Osteoblast (primary cell): ENCODE results near the gene OR51E1. TPM values are rescaled to one million over a fixed set of nuclear protein-coding genes. Genes with fewer than 3 reads are reported as not detected.
A peak's percentile ranks its signal among the peaks of the same experiment; 100 is the strongest.

Source experiments
- DNase-seq: peaks from one replicate; pipeline ENCODE4 v3.0.0; 2011; ENCODE audit warnings: low spot score, mixed read lengths; ENCODE audit not compliant: insufficient read length; ENCODE audit errors: missing footprints
- H2AFZ ChIP-seq: 2 replicates; pipeline ENCODE4 v1.6.0; 2011; ENCODE audit warnings: mild to moderate bottlenecking, low read length
- H3K27ac ChIP-seq: 2 replicates; pipeline ENCODE4 v1.5.1; 2011; ENCODE audit warnings: mild to moderate bottlenecking, low read depth, low read length, moderate library complexity
- H3K27me3 ChIP-seq: 2 replicates; pipeline ENCODE4 v1.6.0; 2012; ENCODE audit warnings: mild to moderate bottlenecking, control low read depth, inconsistent platforms, low read length, moderate library complexity; ENCODE audit not compliant: insufficient read depth
- H3K36me3 ChIP-seq: 2 replicates; pipeline ENCODE4 v1.5.1; 2011; ENCODE audit warnings: mild to moderate bottlenecking, low read length, control low read depth, moderate library complexity; ENCODE audit not compliant: insufficient read depth
- H3K4me1 ChIP-seq: 2 replicates; pipeline ENCODE4 v1.5.1; 2011; ENCODE audit warnings: mild to moderate bottlenecking, low read length, control low read depth, moderate library complexity; ENCODE audit not compliant: insufficient read depth
- H3K4me2 ChIP-seq: 2 replicates; pipeline ENCODE4 v1.6.0; 2011; ENCODE audit warnings: mild to moderate bottlenecking, low read length; ENCODE audit not compliant: insufficient read depth
- H3K4me3 ChIP-seq: fragments of 200-600 bp; sonication (generic); 3 replicates; pipeline ENCODE4 v1.5.1; 2012; ENCODE audit warnings: mild to moderate bottlenecking, low read length, inconsistent platforms; ENCODE audit not compliant: insufficient read depth
- H3K79me2 ChIP-seq: 2 replicates; pipeline ENCODE4 v1.6.0; 2012; ENCODE audit warnings: mild to moderate bottlenecking, low read length, control low read depth, inconsistent platforms; ENCODE audit not compliant: insufficient read depth
- H3K9me3 ChIP-seq: 2 replicates; pipeline ENCODE4 v1.5.1; 2011; ENCODE audit warnings: low read depth, low read length, control low read depth
- H4K20me1 ChIP-seq: 2 replicates; pipeline ENCODE4 v1.6.0; 2012; ENCODE audit warnings: mild to moderate bottlenecking, low read length, control low read depth; ENCODE audit not compliant: insufficient read depth
- total RNA-seq: library from RNA; depleted of rRNA; stranded (reverse); fragments of >200 nt; gene quantifications from 2 replicates; pipeline ENCODE4 v1.2.3, GENCODE V29; 2012
- TF ChIP-seq, protein P1 (sequence below): IDR thresholded peaks from 2 replicates; pipeline ENCODE4 v1.5.1; 2011; ENCODE audit warnings: mild to moderate bottlenecking, low read depth, low read length, moderate library complexity; ENCODE audit errors: extremely low read depth

OR51E1 gene
- total RNA-seq, 1 donor, result not detected

DNA sequence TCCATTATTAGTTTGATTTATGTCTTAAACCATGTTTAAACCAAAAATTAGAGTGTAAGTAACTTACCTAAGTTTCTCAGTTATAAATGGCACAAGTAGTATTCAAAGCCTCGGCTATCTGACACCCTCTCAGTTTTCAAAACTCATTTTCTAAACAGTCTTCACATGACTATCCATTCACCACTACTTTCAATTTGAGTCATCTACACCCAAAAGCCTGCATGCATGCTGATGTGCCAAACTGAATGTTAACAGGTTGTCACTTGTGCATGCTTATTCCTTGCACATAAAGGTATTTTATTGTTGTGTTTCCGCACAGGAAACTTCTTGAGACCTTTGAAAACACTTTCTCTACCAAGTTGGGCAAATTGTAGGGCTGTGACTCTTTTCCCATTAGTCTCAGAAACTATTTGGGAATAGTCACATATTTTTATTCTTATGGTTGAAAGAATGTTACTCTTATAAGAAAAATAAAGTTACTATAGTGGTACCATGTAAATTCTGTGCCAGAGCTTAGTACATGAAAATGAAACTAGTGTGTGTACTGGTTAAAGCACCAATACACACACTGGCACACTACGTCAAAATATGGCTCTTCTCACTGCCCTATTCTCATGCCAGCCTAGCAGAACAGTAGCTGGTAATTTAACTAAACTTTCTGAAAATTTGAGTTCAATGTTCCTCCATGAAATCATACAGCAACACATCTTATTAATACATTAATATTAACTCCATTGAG lies 56.1 kb downstream of the OR51E1 start:
- no peak for DNase-seq
- TF ChIP-seq, protein P1, sequence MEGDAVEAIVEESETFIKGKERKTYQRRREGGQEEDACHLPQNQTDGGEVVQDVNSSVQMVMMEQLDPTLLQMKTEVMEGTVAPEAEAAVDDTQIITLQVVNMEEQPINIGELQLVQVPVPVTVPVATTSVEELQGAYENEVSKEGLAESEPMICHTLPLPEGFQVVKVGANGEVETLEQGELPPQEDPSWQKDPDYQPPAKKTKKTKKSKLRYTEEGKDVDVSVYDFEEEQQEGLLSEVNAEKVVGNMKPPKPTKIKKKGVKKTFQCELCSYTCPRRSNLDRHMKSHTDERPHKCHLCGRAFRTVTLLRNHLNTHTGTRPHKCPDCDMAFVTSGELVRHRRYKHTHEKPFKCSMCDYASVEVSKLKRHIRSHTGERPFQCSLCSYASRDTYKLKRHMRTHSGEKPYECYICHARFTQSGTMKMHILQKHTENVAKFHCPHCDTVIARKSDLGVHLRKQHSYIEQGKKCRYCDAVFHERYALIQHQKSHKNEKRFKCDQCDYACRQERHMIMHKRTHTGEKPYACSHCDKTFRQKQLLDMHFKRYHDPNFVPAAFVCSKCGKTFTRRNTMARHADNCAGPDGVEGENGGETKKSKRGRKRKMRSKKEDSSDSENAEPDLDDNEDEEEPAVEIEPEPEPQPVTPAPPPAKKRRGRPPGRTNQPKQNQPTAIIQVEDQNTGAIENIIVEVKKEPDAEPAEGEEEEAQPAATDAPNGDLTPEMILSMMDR, result no peak
- Histone ChIP-seq H3K79me2 (no peaks in the 10 kb centered on the region), H3K36me3 (no peaks in the 10 kb centered on the region), H3K4me1 (no peaks in the 10 kb centered on the region), H3K4me3 (no peak overlapping the region), H4K20me1 (no peaks in the 10 kb centered on the region), H3K4me2 (no peak overlapping the region), H3K27me3 (no peaks in the 10 kb centered on the region), H3K9me3 (no peaks in the 10 kb centered on the region), H2AFZ (no peak overlapping the region), H3K27ac (no peak overlapping the region)

DNA sequence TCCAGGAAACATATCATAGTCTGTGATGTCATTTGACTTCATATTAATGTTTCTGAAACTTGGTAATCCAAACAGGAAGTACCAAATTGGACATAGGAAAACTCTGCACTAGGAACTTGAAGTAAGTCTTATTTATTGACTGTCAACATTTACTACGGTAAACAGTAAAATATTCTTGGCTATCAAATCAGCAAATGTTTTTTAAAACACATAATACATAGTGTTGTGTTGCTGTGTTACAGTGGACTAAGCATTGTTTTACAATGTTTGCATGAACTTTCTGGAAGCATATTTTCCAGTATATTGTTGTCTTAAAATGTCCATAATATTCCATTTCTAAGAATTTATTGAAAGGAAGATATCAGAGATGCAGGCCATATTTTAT lies 56.6 kb downstream of the OR51E1 start:
- no peak for DNase-seq
- no peaks in the 10 kb centered on the region for H3K36me3 ChIP-seq
- no peaks in the 10 kb centered on the region for H3K79me2 ChIP-seq
- no peaks in the 10 kb centered on the region for H3K4me1 ChIP-seq
- TF ChIP-seq, protein P1, result no peak
- no peak overlapping the region for H3K4me2 ChIP-seq
- H3K9me3 ChIP-seq, result no peaks in the 10 kb centered on the region
- H2AFZ ChIP-seq, result no peak overlapping the region
- H3K27ac ChIP-seq, result no peak overlapping the region
- no peaks in the 10 kb centered on the region for H4K20me1 ChIP-seq
- no peaks in the 10 kb centered on the region for H3K27me3 ChIP-seq
- no peak overlapping the region for H3K4me3 ChIP-seq

DNA sequence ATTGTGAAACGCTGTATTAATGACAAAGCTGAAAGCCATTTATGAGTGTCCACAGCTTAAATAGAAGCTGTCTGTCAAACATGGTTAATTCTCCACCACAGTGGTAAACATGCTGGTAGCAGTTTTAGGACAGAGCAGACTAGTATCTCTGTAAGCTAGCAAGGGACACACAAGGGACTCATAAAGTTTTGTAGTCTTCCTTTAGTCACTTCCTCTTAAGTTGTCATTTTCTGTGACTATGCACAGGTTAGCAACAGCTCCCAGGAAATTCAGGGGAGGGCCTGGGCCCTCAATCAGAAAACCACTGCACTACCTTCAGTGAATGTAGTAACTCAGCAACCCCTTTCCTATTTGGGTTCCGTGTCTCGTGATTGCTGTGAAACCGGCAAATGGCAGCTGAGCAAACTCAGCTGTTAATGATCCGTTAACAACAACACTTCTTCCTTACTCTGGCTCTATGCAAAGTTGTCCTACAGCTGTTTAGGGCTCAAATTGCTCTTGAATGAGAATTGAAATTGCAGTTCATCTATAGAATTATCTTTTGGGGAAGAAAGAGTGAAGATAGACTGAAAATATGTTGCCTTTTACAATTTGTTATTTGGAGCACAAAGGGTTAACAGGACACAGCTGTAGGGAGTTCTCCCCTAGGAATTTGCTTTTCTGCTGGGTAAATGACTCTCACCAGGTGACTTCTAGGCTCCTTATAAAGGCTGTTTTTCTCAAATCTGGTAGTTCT lies 60.4 kb downstream of the OR51E1 start, which contains the start of gene MMP26:
TSS of gene MMP26 (plus strand) at position 731 of the 736 bp plus-strand sequence.
- TF ChIP-seq, protein P1, result no peak
- Histone ChIP-seq H3K9me3 (no peaks in the 10 kb centered on the region), H2AFZ (no peak within 1 kb of the TSS), H3K4me2 (no peak within 1 kb of the TSS), H3K27me3 (no peaks in the 10 kb centered on the region), H3K4me3 (no peak within 1 kb of the TSS), H3K4me1 (no peaks in the 10 kb centered on the region), H3K79me2 (no peaks in the 10 kb centered on the region), H4K20me1 (no peaks in the 10 kb centered on the region), H3K36me3 (no peaks in the 10 kb centered on the region), H3K27ac (no peak within 1 kb of the TSS)
- DNase-seq, result no peak

DNA sequence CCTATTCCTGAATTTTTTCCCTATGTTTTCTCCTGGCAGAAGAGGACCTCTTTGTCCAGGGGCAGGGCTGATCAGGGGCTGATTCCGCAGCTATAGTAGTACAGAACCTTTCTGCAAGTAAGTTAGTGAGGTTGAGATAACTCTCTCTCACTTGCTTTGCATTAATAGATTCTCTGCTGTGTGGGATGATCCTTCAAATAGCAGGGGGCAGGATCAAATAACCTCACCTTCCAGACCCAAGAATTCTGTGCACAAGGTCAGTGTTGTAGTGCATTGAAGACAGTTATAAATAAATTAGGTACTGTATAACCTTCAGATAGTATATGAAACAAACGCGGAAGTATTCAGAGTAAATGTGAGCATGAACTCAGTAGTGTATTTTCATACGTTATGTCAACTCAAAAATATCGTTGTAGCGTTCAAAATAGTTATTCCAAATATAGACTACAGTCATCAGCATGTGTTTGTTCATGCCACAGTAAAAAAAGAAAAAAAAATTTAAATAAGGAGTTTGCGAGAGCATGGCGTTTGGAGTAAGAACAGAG lies 61.1 kb downstream of the OR51E1 start:
- H3K4me1 ChIP-seq, result no peaks in the 10 kb centered on the region
- H3K27ac ChIP-seq, result no peak overlapping the region
- no peak overlapping the region for H2AFZ ChIP-seq
- H4K20me1 ChIP-seq, result no peaks in the 10 kb centered on the region
- H3K4me2 ChIP-seq, result no peak overlapping the region
- no peaks in the 10 kb centered on the region for H3K79me2 ChIP-seq
- no peak overlapping the region for H3K4me3 ChIP-seq
- H3K27me3 ChIP-seq, result no peaks in the 10 kb centered on the region
- H3K36me3 ChIP-seq, result no peaks in the 10 kb centered on the region
- TF ChIP-seq, protein P1, result no peak
- DNase-seq, result peak; percentile 21
- H3K9me3 ChIP-seq, result no peaks in the 10 kb centered on the region
